ENCODE data around the gene SOWAHA.

The SOWAHA gene

GRCh38 chr5:132812781-132813598, at the start of gene SOWAHA:
SOWAHA (plus strand) TSS chr5:132813302; CDS start chr5:132813622, 320 bp downstream.
- no peak for DNase-seq (ENCODE audit: low read depth)

- no peak for DNase-seq (ENCODE audit: low read depth)
Measured at GRCh38 chr5:132764051-132764450, 49.1 kb upstream of the SOWAHA start.

- DNase-seq (ENCODE audit: low read depth), result no peak
Measured at GRCh38 chr5:132764671-132765238, 48.3 kb upstream of the SOWAHA start.

- no peak for DNase-seq (ENCODE audit: low read depth)
Measured at GRCh38 chr5:132765311-132766019, 47.6 kb upstream of the SOWAHA start.

- DNase-seq (ENCODE audit: low read depth), result no peak
Measured at GRCh38 chr5:132766020-132766805, 46.9 kb upstream of the SOWAHA start.

GRCh38 chr5:132766806-132767055, 46.4 kb upstream of the SOWAHA start:
- DNase-seq (ENCODE audit: low read depth), result no peak

DNA sequence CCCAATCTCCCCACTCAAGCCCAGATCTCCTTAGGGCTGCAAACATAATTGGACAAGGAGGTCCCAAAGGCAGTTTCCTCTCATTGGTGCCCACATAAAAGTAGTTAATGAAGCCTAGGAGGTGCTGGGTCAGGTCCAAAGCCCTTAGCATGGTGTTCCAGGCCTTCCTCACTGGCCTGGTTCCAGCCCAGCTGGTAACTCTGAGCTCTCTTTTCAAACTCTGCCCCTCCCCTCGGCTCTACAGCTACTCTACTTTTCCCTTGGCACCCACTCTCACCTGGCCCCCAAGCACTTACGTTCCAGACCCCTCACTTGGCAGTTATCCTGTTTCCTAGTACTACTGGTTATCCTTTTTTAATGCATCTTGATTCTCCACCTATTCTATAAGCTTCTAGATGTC, 46.0 kb upstream of the SOWAHA start:
- DNase-seq (ENCODE audit: low read depth), result no peak

- no peak for DNase-seq (ENCODE audit: low read depth)
Measured at GRCh38 chr5:132768485-132768868, 44.6 kb upstream of the SOWAHA start.

DNA sequence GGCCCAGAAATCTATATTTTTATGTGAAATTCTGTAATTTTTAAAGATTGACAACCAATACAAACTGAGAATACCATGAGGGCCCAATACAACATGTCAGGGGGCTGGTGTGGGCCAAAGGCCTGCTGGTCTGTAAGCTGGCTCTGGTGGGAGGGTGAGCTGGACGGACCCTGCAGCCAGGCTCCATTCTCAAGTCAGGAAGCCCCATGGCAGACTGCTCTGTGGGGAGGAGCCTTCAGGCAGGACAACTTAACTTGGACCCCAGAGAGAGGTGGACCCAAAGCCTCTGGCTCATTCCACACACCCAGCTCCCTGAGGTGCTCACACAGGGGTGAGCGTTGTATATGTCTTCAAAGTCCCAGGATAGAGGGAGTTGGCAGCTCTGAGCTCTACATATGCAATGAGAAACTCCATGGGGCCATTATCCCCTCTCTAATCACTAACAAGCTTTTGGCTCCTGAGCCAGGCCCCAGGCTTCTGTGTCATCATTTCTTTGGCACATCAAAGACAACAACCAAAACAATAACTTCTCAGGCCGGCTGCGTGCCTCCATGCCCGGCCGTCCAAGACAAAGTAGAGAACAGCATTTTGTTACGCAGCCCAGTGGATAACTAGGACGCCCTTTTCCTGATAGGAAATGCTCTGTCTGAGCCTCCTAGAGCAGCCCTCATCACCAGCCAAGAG, 42.5 kb upstream of the SOWAHA start:
- no peak for DNase-seq (ENCODE audit: low read depth)

DNA sequence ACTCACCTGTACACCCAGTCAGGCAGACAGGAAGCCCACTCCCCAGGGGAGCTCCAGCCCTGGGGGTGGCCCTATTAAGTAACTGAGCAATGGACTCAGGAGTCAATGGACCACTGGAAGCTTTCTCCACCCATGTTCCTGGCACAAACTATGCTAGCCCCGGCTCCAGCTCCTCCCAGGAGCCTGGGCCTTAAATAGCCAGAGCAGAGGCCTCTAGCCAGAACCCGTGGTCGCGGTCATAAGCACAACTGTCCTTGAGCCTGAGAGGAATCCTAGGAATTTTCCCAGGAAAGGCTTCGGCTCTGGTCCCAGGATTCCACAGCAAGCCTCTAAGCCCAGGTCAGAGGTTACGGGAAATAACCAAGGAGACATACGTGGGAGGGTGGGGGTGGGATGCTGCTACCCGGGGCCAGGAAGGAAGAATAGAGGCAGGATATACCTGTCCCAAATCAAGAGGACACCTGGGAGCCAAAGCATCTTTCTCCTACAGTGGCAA, 41.6 kb upstream of the SOWAHA start:
- no peak for DNase-seq (ENCODE audit: low read depth)

- no peak for DNase-seq (ENCODE audit: low read depth)
Measured at GRCh38 chr5:132772291-132773070, 40.6 kb upstream of the SOWAHA start.

DNA sequence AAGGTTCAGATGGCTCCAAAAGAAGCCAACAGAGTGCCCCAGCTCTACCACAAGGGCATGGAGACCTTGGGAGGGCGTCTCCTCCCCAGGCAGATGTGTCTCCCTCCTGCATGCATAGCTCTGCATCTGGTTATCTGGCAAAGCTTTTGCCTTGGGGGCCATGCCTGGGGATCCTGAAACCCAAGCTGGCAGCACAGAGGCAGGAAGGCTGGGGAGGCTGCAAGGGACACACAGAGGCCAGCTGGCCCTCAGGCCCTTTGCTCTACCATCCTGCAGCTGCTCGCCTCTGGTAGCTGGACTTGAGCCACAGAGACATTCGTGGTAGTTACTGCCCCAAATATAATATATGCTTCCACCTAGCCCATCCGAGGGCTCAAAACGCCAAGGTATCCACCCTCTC, 40.0 kb upstream of the SOWAHA start:
- no peak for DNase-seq (ENCODE audit: low read depth)

DNA sequence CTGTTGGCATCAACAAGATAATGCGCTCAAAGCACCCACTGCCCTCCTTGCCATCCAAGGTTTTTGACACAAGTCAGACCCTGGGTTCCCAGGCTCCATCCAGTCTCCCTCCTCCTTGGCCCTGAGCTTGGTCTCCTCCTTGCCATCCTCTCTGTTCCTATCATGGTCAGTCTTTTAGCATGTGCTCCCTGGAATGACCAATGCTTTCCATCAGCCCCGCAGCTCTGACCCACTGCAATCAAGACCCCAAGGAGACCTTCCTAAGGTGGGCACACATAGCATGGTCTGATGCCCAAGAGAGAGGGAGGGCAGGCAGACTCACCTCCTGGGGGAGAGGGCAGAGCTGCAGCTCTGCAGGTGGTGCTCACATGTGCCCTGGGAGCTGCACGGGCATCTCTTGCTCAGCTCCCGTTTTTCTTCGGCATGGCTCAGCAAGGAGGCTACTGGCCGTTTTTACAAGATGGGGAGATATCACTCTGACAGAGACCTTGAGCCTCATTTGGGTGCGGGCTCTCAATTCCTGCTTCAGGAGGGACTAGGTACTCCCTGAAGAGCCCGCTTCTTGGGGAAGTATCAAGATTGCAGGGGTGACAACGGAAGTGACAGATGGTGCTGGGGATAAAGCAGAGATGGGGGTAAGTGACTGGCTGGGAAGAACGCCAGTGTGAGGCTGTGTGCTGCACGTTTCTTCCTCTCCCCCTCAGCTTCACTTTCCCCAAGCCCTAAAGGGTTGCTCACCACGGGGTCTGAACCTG, 39.3 kb upstream of the SOWAHA start:
- no peak for DNase-seq (ENCODE audit: low read depth)

- no peak for DNase-seq (ENCODE audit: low read depth)
Measured at GRCh38 chr5:132774406-132774805, 38.7 kb upstream of the SOWAHA start.

- no peak for DNase-seq (ENCODE audit: low read depth)
Measured at GRCh38 chr5:132774896-132775295, 38.2 kb upstream of the SOWAHA start.

DNA sequence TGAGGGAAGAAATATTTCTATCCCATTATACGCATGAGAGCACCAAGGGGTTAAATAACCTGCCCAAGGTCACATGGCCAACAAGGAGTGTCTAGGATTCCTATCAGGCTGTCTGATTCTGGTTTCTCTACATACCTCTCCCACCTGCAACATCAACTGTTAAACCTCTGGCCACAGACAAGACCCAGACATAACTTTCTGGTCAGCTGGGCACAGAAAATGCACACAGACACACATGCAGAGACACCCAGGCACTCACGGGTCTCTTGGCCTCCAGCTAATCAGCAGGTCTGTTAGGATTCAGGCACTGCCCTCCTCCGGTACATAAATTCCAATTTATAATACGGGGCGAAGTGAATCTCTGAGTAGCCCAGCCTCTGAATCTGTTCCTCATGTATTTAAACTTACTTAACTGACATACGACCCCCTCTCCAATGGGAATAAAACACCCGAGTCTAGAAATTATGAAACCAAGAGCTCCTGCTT, 37.6 kb upstream of the SOWAHA start:
- DNase-seq (ENCODE audit: low read depth), result no peak

DNA sequence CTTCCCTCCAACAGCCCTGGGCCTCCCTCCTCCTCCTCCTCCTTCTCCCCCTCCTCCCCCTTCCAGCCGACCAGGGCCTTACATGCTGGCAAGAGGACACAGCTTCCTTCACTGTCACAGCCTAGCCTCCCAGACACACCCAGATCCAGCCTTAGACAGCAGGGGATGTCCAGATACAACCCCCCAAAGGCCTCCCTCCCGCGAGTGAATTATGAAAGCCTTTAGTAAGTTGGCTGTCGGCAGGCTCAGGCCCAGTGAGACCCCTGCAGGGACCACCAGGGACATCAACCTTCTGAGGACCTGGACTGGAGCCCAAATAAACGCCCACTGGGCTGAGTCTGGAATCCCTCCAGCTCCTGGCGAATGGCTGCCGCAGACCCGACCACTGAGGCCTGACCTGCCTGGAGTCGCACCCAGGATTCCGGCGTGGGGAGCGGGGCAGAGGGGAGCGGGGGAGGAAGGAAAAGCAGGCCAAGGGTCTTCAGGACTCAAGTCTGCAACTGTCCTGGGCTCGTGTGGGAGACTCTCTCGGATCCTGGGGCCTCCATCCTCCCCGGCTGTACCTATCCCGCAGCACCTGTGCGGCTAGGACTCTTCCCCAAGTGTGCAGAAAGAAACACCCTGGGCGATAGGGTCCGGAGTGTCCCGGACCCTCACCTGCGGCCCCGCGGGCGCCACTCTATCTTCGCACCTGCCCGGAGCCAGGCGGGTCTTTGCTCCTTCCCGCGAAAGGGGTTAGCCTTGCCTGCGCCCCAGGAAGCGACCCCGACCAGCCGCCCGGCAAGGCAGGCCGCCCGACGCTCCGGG, 36.8 kb upstream of the SOWAHA start:
- no peak for DNase-seq (ENCODE audit: low read depth)

GRCh38 chr5:132776938-132777208, 36.2 kb upstream of the SOWAHA start:
- no peak for DNase-seq (ENCODE audit: low read depth)

DNA sequence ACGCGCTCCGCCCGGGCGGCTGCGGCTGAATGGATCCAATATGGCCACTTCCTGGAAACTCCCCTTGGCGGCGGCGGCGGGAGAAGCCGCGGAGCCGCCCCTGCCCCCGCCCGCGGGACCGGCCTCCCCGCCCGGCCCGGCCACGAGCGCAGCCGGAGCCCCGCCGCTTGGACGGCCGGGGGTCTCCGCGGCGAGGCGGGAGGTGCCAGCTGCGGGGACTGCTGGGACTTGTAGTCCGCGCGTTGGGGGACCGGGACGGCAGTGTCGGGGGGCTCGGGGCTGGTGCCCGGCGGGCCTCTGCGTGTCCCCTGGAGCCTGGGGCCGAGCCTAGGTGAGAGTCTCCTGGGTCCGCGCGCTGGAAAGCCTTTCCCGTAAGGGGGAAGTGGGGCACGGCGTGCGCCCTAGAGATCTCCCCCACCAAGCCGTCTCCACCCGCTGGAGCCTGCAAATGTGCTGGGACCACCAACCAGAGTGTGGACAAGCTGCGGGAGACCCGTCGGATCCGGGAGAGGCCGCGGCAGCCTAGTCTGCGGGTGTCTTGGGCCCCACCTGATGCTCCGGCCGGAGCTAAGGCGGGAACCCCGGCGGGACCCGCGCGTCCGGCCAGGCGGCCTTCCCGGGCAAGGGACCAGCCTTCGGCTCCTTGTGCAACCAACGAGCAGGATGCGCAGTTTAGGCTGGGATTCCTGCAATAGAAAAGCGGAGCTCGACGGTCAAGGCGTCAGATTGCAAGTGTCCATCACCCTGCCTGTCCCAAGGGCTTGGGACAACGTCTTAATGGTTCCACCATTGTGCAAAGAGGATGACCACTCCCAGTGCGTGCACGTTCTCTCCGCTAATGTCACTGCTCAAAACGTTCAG, 35.7 kb upstream of the SOWAHA start, which contains the start of gene SEPTIN8:
TSS of gene SEPTIN8 (minus strand) at position 31 of the 861 bp plus-strand sequence. CDS start 102 bp downstream, outside the sequence.
- no peak for DNase-seq (ENCODE audit: low read depth)
